ENCODE data around the gene CDH4.

Gene CDH4

DNA sequence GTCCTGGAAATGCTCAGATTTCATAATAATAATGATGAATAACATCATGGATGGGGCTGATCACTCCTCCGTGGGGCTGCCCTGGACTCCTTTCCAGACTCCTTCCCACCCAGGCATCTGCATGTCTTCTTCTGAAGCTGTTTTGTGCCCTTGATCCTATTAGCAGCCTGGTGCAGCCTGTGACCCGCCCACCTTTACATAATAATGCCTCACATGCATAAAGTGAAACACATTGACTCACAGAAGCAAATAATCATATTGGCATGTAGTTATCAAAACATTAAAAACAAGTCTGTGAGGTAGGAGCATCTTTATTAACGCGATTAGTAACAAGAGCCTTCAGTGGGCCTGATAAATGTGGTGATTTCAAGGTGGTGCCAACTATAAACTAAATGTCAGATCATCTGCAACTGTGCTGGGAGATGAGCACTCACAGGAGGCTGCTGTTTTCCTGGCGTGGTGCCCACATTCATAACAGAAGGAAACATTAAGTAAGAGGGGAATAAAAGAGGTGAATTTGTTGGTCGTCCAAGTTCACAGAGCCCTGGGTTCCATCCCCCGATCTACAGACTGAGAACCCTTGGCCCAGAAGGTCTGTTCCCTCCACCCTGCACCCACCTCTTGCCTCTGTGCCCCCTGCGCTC is 344.7 kb downstream of the CDH4 start:
- TF ChIP-seq FOXP2 (optimal IDR thresholded peaks at IDR 0.05; ENCODE audit: borderline replicate concordance, extremely low read depth, extremely low read length, insufficient read depth) (no peak), POLR2AphosphoS5 (IDR thresholded peaks at IDR 0.05; ENCODE audit: low read depth, low read length) (peak; percentile 18; the same call in 1 of the 2 replicates)

DNA sequence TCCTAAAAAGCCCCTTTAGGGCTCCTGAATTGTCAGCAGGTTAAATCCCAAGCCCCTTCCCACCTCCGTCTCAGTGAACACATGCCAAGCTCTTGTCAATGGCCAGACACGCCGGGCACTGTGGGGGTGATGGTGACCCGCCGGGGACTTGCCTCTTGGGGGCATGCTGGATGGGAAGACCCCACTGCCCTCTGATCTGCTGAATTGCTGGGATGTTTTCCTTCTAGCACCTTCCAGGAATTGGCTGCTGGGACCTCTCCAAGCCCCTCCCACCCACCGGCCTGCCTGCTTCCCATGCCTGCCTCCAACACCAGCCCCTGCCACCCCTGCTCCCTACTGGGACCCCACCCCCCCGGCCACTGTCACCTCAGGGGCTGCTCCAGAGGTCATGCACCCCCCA is 345.9 kb downstream of the CDH4 start:
- TF ChIP-seq TAF1 (IDR thresholded peaks at IDR 0.05; ENCODE audit: borderline replicate concordance, insufficient read depth, low read length) (no peak), REST (IDR thresholded peaks at IDR 0.05; ENCODE audit: insufficient read depth in 1 of 2, low read depth in 2 of 2, low read length in 2 of 2) (no peak), FOXP2 (optimal IDR thresholded peaks at IDR 0.05; ENCODE audit: borderline replicate concordance, extremely low read depth, extremely low read length, insufficient read depth) (no peak), SIN3A (IDR thresholded peaks at IDR 0.05; ENCODE audit: borderline replicate concordance, insufficient read depth, low read length) (no peak), POLR2AphosphoS5 (IDR thresholded peaks at IDR 0.05; ENCODE audit: low read depth, low read length) (no peak)

GRCh38 chr20:61598586-61598985 is 346.5 kb downstream of the CDH4 start:
- TF ChIP-seq FOXP2 (optimal IDR thresholded peaks at IDR 0.05; ENCODE audit: borderline replicate concordance, extremely low read depth, extremely low read length, insufficient read depth): no peak
- no peak for TF ChIP-seq REST (IDR thresholded peaks at IDR 0.05; ENCODE audit: insufficient read depth in 1 of 2, low read depth in 2 of 2, low read length in 2 of 2)
- no peak for TF ChIP-seq POLR2AphosphoS5 (IDR thresholded peaks at IDR 0.05; ENCODE audit: low read depth, low read length)
- TF ChIP-seq TAF1 (IDR thresholded peaks at IDR 0.05; ENCODE audit: borderline replicate concordance, insufficient read depth, low read length): no peak

DNA sequence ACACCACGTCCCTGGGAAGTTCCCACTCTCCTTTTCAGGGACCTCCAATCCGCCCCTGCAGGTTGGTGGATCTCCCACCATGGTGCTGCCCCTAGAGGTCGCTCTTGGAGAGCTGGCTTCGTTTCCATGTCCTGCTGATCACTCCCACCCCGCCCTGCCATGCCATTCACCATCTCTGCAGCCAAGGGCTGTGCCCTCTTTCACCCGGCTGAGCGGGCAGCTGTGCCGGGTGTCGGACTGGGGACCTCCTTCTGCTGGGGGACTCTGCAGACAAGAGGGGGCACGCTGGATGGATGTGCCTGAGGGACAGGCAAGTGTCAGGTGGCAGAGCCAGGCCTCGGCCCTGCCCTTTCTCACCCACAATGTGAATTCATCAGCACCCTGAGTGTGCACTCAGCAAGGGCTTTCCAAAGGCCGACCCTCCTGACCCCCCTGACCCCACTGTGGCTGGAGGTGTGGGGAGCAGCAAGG is 347.0 kb downstream of the CDH4 start:
- TF ChIP-seq FOXP2 (optimal IDR thresholded peaks at IDR 0.05; ENCODE audit: borderline replicate concordance, extremely low read depth, extremely low read length, insufficient read depth): no peak
- no peak for TF ChIP-seq TAF1 (IDR thresholded peaks at IDR 0.05; ENCODE audit: borderline replicate concordance, insufficient read depth, low read length)
- TF ChIP-seq REST (IDR thresholded peaks at IDR 0.05; ENCODE audit: insufficient read depth in 1 of 2, low read depth in 2 of 2, low read length in 2 of 2): no peak
- TF ChIP-seq SIN3A (IDR thresholded peaks at IDR 0.05; ENCODE audit: borderline replicate concordance, insufficient read depth, low read length): no peak
- TF ChIP-seq POLR2AphosphoS5 (IDR thresholded peaks at IDR 0.05; ENCODE audit: low read depth, low read length): no peak

GRCh38 chr20:61599541-61599992 is 347.5 kb downstream of the CDH4 start:
- TF ChIP-seq TAF1 (IDR thresholded peaks at IDR 0.05; ENCODE audit: borderline replicate concordance, insufficient read depth, low read length) (no peak), FOXP2 (optimal IDR thresholded peaks at IDR 0.05; ENCODE audit: borderline replicate concordance, extremely low read depth, extremely low read length, insufficient read depth) (no peak), REST (IDR thresholded peaks at IDR 0.05; ENCODE audit: insufficient read depth in 1 of 2, low read depth in 2 of 2, low read length in 2 of 2) (no peak), SIN3A (IDR thresholded peaks at IDR 0.05; ENCODE audit: borderline replicate concordance, insufficient read depth, low read length) (no peak), POLR2AphosphoS5 (IDR thresholded peaks at IDR 0.05; ENCODE audit: low read depth, low read length) (no peak)

Data from PFSK-1 (cell line).